GM23338 (cell line): Measurements from ENCODE around the gene TNF.

Experiments
- EZH2phosphoT487 ChIP-seq: fragments of 200-600 bp; sonication (generic); IDR thresholded peaks from one replicate; pipeline ENCODE4 v1.8.1; 2018; ENCODE audit warnings: antibody characterized with exemption; ENCODE audit not compliant: unreplicated experiment
- JUNB ChIP-seq: IDR thresholded peaks from one replicate; pipeline ENCODE4 v1.6.1; 2016; ENCODE audit warnings: antibody characterized with exemption; ENCODE audit not compliant: unreplicated experiment
- POLR2AphosphoS5 ChIP-seq: IDR thresholded peaks from 2 replicates; pipeline ENCODE4 v1.6.1; 2016; ENCODE audit warnings: antibody characterized with exemption, low read depth
- STAT1 ChIP-seq: IDR thresholded peaks from one replicate; pipeline ENCODE4 v1.6.1; 2016; ENCODE audit warnings: antibody characterized with exemption; ENCODE audit not compliant: unreplicated experiment
- TF ChIP-seq, protein P1 (sequence below), 2 experiments: fragments of 200-600 bp in 1 of 2; sonication (generic) in 1 of 2; conservative IDR thresholded peaks; 2 replicates each; pipeline versions ENCODE4 v1.5.1 to v1.6.1; 2016 to 2017; ENCODE audit warnings: antibody characterized with exemption in 2 of 2, low read depth in 2 of 2, mild to moderate bottlenecking in 2 of 2, moderate library complexity in 1 of 2

GRCh38 chr6:31574106-31575061, 981 bp upstream of the TNF start:
- TF ChIP-seq EZH2phosphoT487 (no peak), STAT1 (no peak), JUNB (no peak), POLR2AphosphoS5 (no peak)
- TF ChIP-seq, protein P1, sequence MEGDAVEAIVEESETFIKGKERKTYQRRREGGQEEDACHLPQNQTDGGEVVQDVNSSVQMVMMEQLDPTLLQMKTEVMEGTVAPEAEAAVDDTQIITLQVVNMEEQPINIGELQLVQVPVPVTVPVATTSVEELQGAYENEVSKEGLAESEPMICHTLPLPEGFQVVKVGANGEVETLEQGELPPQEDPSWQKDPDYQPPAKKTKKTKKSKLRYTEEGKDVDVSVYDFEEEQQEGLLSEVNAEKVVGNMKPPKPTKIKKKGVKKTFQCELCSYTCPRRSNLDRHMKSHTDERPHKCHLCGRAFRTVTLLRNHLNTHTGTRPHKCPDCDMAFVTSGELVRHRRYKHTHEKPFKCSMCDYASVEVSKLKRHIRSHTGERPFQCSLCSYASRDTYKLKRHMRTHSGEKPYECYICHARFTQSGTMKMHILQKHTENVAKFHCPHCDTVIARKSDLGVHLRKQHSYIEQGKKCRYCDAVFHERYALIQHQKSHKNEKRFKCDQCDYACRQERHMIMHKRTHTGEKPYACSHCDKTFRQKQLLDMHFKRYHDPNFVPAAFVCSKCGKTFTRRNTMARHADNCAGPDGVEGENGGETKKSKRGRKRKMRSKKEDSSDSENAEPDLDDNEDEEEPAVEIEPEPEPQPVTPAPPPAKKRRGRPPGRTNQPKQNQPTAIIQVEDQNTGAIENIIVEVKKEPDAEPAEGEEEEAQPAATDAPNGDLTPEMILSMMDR (conservative IDR thresholded peaks at IDR 0.05; ENCODE audit: low read depth in 2 of 2), result peak; percentile 23 to 49; a peak in 3 of 4 replicates
